GM18508 (cell line): ENCODE results near the gene GPATCH8.

Experiments used
- ATAC-seq: cut with Tn5 transposase; IDR thresholded peaks from one replicate; pipeline ENCODE4 v1.9.1; 2021; ENCODE audit warnings: moderate number of reproducible peaks; ENCODE audit not compliant: insufficient read depth, unreplicated experiment

The GPATCH8 gene

DNA sequence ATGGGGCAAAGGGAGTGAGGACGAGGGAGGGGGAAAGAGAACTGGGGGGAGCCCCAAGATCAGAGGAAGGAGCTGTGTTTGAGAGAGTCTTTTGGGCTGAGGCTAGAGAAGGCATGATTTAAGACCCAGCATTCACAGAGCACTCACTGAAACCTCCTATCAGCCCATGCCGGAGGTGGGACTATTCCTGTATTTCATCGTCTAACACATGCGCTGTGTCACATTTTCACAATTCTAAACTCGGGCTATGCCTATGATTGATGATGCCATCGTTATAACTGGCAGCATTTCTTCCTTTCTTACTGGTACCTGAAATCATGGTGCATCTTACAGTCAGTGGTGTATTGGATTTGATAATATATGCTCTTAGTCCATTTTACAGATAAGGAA lies 143.1 kb downstream of the GPATCH8 start:
- ATAC-seq, result no peak

DNA sequence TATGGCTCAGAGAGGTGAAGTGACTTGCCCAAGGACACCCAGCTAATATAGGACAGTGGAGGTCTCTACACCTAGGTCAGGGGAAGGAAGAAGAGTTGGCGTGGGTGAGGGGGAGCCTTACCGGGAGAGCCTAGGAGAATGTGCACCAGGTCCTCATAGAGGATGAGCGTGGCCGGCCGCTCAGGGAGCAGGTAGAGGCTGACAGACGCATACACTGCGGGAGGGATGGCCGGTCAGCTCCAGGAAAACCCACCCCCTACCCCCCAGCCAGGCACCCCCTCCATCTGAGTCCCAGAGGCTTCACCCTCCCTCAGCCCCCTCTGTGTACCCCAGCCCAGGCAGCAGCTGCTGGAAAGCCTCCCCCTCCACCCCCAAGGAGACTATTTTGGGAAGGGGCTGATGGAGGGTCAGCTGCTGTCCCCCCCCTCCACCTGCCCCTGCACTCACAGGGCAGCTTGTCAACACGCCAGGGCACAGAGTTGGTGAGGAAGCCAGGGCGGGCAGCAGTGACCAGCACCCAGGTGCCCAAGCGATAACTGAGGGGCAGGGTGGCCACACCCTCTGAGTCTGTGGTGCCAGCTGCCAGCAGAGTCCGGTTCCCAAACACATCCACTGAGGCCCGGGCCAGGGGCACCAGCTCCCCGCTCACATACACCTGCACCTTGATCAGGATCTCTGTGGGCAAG lies 143.6 kb downstream of the GPATCH8 start:
- ATAC-seq, result no peak

DNA sequence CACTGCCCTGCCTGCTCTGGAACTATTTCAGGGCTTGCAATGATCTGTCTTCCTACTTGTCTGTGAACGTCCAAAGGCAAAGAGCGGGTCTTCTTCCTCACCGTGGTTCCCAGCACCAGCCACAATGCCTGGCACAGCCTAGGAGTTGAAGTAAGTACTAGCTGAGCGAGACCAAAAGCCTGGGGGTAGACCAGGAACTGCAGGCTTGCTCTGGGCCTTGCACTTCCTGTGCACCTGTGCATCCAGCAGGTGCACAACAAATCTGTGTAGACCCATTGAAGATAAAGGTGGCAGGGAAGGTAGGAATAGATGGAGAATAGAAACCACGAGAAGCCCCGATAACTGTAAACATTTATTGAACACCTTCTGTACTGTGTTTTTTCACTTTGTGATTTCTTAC lies 144.2 kb downstream of the GPATCH8 start:
- no peak for ATAC-seq

DNA sequence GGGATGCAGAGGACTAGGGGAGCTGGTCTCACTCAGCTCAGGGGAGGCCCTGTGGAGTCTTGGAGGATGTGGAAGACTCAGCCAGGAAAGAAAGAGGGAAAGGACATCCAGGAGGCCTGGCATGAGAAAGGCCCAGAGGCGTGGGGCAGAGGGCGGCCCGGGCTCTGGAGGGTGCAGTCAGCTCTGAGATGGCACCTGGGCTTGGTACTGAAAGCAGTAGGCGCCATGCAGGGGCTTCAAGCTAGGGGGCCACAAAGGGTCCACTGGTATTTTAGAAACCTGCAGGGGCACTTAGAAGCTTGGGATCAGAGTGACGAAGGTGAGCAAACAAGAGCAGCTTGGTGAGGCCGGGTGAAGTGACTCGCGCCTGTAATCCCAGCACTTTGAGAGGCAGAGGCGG lies 145.1 kb downstream of the GPATCH8 start:
- ATAC-seq, result no peak

DNA sequence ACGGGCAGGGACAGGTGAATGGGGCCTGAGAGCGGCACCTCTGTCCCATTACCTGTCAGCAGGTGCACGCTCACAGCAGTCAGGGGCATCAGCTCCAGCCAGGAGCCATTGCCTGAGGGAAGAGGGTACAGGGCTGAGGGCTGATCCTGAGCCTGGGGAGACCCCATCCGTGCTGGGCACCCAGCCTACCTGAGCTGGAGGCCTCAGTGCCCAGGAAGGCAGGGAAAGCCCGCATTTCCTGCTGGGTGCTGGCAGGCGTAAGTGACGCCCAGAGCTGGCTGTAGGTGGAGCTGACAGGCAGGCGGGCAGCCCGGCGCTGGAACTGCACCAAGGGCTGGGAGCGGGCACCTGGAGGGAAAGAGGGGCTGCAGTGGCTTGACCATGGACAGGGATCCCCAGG lies 147.0 kb downstream of the GPATCH8 start:
- no peak for ATAC-seq

DNA sequence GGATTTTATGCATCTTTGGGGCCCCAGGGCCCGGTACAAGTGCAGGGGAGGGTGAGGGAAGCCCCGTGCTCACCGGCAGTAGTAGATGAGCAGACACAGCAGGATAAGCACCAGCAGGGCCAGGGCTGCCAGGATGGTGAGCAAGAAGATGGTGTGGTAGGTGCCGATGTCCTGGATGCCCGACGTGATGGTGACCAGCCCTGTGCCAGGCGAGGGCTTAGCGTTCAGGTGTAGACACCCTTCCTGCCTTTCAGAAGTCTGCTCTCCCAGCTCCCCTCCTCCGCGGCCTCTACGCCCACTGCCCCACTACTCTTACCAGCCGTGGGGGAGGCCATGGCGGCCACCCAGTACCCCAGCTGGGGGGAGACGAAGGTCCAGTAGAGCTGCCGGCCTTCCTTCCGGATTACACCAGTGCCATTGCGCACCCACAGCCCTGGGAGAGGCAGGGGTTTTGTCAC lies 147.5 kb downstream of the GPATCH8 start:
- no peak for ATAC-seq

DNA sequence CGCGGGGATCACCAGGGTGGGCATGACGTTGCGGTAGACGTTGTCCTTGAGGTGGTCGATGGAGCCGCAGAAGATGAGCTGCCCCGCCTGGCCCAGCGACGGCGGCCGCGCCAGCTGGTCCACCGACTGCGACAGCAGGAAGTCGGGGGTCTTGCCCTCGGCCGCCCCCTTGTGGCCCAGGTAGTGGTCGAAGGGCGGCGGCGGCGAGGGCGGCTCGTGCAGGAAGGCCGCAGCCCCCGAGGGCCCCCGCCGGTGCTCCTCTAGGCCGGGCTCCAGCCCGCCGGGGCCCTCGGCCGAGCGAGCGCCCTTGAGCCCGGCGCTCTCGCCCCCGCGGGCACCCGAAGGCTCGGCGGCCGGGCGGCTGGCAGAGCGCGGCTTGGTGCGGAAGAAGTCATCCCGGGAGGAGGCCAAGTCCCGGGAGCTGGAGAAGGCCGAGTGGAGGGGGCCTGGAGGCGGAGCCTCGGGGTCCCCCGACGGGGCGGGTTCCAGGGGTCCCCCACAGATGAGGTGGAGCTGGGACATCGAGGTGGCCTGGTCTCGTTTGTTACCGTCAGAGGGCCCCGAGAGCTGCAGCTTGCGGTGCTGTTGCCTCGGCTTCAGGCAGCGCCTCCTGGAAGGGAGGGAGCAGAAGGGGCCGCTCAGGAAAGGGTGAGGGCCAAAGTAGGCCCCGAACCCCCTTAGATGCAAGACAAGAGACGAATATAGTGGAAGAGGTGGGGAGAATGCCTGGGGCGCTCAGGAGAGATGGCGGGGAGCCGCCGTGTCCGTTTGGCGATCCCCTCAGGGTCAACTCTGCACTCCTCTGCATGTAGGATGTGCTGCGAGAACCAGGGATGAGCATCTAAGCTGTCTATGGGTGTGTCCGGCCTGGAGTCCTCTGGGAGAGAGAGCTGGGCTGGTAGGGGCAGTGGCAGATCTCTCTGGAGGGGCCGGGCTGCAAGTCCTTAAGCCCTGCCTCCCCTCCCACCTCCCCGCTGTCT lies 148.3 kb downstream of the GPATCH8 start:
- ATAC-seq, result no peak

DNA sequence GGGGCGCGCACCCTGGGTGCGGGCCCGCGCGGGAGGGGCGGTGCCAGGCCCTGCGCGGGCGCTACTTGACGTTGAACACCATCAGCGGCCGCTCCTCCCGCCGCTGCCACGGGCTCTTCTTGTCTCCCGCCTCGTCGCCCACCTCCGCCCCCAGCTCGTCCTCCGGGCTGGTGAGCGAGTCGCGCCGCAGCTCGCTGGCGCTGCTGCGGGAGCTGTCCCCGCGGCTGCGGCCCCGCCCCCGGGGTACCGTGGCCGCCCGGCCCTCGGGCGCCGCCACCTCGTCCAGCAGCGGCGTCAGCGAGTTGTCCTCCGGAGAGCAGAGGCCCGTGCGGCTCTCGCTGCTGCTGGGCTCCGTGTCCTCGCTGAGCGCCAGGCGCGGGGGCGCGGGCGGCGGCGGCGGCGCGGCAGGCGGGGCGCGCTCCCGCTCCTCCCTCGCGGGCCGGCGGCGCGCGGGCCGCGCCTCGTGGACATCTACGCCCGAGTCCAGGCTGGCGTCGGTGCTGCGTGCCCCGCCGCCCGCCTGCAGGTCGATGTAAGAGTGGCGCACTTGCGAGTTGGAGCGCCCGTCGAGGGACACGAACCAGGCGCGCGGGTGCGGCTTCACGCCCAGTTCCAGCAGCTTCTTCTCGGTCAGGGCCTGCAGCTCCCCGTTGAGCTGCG lies 149.4 kb downstream of the GPATCH8 start:
- ATAC-seq, result no peak

DNA sequence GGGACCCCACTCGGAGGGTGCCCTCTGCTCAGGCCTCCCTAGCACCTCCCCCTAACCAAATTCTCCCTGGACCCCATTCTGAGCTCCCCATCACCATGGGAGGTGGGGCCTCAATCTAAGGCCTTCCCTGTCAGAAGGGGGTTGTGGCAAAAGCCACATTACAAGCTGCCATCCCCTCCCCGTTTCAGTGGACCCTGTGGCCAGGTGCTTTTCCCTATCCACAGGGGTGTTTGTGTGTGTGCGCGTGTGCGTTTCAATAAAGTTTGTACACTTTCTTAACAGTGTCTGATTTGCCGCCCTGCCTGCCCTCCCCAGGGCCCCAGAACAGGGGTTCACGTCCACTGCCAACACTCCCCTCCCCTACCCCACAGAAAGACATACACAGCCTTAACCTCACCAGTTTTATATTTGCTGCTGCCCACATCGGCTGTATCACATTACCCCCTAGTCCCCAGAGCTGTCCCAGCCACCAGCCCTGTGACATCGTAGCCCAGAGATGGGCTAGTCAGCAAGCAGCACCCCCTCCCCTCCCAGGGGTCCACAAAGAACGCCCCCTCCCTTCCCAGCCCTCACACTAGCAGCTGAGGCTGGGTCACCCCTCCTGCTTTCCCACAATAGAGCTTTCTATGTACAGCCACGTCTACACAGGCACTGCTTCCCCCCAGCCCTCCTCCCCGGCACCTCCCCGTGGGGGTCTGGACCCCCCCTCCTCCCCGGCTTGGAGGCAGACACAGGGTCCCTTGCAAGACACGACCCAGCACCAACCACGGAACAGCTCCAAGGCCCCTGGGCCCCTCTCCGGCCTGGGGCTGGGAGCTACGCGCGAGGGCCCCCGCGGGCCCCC lies 150.2 kb downstream of the GPATCH8 start:
- no peak for ATAC-seq

DNA sequence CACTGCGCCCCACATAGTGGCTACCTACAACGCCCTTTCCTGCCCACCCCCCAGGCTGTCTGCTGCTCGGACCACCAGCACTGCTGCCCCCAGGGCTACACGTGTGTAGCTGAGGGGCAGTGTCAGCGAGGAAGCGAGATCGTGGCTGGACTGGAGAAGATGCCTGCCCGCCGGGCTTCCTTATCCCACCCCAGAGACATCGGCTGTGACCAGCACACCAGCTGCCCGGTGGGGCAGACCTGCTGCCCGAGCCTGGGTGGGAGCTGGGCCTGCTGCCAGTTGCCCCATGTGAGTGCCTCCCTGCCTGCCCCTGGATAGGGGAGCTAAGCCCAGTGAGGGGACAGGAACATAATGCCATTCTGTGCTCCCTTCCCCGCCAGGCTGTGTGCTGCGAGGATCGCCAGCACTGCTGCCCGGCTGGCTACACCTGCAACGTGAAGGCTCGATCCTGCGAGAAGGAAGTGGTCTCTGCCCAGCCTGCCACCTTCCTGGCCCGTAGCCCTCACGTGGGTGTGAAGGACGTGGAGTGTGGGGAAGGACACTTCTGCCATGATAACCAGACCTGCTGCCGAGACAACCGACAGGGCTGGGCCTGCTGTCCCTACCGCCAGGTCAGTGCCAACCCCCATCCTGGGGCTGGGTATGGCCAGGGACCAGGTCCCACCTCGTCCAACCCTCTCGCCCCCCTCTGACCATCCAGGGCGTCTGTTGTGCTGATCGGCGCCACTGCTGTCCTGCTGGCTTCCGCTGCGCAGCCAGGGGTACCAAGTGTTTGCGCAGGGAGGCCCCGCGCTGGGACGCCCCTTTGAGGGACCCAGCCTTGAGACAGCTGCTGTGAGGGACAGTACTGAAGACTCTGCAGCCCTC lies 151.0 kb downstream of the GPATCH8 start:
- no peak for ATAC-seq

DNA sequence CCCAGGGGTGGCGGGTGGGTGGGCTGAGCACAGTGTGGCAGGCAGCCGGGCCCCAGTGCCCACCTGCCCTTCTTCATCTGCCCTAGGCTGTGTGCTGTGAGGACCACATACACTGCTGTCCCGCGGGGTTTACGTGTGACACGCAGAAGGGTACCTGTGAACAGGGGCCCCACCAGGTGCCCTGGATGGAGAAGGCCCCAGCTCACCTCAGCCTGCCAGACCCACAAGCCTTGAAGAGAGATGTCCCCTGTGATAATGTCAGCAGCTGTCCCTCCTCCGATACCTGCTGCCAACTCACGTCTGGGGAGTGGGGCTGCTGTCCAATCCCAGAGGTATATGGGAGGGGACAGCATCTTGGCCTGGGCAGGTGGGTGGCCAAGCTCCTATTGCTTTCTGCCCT lies 151.7 kb downstream of the GPATCH8 start:
- ATAC-seq, result no peak

DNA sequence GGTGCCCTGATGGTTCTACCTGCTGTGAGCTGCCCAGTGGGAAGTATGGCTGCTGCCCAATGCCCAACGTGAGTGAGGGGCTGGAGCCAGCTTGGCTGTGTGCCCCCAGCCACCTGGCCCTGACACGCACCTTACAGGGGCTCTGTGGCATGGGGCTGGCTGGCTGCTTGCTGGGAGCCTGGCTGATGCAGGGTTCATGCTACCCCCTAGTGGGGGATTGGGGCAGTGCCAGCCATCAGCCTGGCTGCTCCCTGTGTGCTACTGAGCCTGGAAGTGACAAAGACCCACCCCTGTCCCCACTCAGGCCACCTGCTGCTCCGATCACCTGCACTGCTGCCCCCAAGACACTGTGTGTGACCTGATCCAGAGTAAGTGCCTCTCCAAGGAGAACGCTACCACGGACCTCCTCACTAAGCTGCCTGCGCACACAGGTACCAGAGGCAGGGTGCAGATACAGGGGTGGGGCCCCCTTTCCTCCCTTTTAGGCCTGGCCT lies 152.4 kb downstream of the GPATCH8 start:
- ATAC-seq, result no peak

DNA sequence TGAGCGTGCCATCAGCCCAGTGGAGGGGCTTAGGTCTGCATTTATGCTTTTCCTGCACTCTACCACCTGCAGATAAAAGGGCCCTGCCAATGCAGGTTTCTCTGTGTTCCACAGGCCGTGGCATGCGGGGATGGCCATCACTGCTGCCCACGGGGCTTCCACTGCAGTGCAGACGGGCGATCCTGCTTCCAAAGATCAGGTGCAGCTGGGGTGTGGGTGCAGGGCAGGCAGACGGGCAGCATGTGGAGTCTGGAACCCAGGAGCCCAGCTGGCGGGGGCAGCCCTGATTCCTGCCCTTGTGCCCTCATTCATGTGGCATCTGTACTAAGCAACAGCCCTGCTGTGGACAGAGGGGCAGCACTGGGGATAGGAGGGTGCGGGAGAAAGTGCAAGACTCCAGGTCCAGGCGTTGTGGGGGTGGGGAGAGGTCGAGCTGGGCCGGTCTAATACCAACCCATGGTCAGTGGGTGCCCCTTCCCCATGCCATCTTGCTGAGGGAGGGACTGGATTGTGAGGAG lies 153.6 kb downstream of the GPATCH8 start:
- no peak for ATAC-seq

DNA sequence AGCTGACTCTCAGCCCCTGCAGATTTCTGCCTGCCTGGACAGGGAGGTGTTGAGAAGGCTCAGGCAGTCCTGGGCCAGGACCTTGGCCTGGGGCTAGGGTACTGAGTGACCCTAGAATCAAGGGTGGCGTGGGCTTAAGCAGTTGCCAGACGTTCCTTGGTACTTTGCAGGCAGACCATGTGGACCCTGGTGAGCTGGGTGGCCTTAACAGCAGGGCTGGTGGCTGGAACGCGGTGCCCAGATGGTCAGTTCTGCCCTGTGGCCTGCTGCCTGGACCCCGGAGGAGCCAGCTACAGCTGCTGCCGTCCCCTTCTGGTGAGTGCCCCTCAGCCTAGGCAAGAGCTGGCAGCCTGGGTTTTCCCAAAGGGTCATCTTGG lies 154.2 kb downstream of the GPATCH8 start:
- no peak for ATAC-seq

DNA sequence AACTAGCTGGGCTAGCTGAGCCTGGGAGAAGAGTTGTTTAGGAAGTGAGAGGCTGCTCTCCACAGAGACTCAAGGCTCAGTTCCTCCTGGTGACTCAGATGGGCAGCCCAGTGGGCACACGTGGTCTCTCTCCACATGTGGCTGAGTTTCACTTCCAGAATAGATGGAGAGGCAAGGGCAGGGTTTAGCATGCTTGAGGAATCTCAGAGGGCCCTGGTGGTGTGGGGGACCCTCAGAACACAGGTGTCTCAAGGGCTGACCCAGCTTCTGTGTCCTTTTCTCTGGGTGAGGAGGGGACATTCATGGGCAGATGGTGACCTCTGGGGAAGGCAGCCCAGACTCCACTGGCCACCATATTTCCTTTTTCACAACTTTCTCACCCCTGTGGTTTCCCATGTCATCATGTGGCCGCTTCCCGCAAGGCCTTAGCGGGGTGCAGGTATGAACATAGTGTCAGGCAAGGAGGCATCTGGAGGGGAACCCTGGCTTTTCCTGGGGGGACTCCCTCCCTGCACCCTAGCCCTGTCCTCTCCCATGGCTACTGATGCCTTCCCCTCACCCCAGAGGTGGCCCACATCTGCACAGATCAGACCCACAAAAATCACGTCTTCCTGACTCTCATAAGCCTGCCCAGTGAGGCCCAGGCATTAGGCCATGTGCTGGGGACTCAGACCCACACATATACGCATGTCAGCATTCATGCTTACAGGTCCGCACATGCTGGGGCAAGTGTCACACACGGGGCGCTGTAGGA lies 154.8 kb downstream of the GPATCH8 start:
- ATAC-seq, result peak; percentile 34
